H1 (cell line): ENCODE data around the gene SMG7. TPM values are rescaled to one million over a fixed set of nuclear protein-coding genes. Genes with fewer than 3 reads are reported as not detected.

ENCODE experiments used
- CBX8 ChIP-seq: fragments of 300-800, 300-1000 bp; sonication (generic); IDR thresholded peaks from 2 replicates; pipeline ENCODE4 v1.7.1; 2016; ENCODE audit warnings: low read depth, low read length, borderline replicate concordance
- E2F6 ChIP-seq: IDR thresholded peaks from 2 replicates; pipeline ENCODE4 v1.6.1; 2012; ENCODE audit warnings: inconsistent platforms
- KDM1A ChIP-seq: fragments of 200-600, 300-600 bp; sonication (generic); IDR thresholded peaks from 2 replicates; pipeline ENCODE4 v1.7.1; 2016; ENCODE audit warnings: mild to moderate bottlenecking, low read length, borderline replicate concordance
- MAX ChIP-seq: IDR thresholded peaks from 2 replicates; pipeline ENCODE4 v1.6.1; 2012; ENCODE audit warnings: inconsistent platforms
- SIN3A ChIP-seq, 2 experiments: IDR thresholded peaks in 1 of 2; conservative IDR thresholded peaks in 1 of 2; 2 replicates each; pipeline ENCODE4 v1.6.1; 2011 to 2012; ENCODE audit warnings: low read length in 2 of 2, improper control_type of control experiment in 1 of 2, low read depth in 1 of 2, mild to moderate bottlenecking in 1 of 2
- TEAD4 ChIP-seq: IDR thresholded peaks from 2 replicates; pipeline ENCODE4 v1.6.1; 2012; ENCODE audit warnings: low read depth, low read length, inconsistent platforms, mixed read lengths
- polyA plus RNA-seq, 7 experiments: library from polyadenylated mRNA; depleted of rRNA in 3 of 7; stranded (reverse) in 5 of 7; unstranded in 2 of 7; fragments of >200 nt in 5 of 7; fragments of 200-250 nt in 2 of 7; gene quantifications; 1 replicate in 5 of 7; 2 replicates in 1 of 7; 4 replicates in 1 of 7; pipeline versions ENCODE4 v1.2.1 to v1.2.3, GENCODE V29; 2011 to 2013; ENCODE audit warnings: missing spikeins in 2 of 7, mixed read lengths in 2 of 7
- total RNA-seq: library from RNA; stranded (reverse); fragmentation: NEBNext Ultra II Directional; extraction: Animal tissue kit (Norgen Biotek cat#: 25700); gene quantifications from 2 replicates; pipeline ENCODE4 v1.2.1, GENCODE V29; 2021

Gene SMG7
- total and polyA plus RNA-seq, 2 of the 8 experiments (the other 6 are each of a cell fraction or from before 2014, with no cell fraction given) = 39.3 to 65.6 TPM

- TF ChIP-seq CBX8 (no peak), SIN3A (conservative IDR thresholded peaks at IDR 0.05 in 1 of 2, IDR thresholded peaks at IDR 0.05 in 1 of 2; ENCODE audit: low read depth in 1 of 2, low read length in 2 of 2) (no peak), TEAD4 (no peak), KDM1A (no peak), MAX (no peak), E2F6 (no peak)
These were observed 82.3 kb downstream of the SMG7 start (continued) for GRCh38 chr1:183554577-183554976.
